ENCODE measurements around the gene CYB5B.

DNA sequence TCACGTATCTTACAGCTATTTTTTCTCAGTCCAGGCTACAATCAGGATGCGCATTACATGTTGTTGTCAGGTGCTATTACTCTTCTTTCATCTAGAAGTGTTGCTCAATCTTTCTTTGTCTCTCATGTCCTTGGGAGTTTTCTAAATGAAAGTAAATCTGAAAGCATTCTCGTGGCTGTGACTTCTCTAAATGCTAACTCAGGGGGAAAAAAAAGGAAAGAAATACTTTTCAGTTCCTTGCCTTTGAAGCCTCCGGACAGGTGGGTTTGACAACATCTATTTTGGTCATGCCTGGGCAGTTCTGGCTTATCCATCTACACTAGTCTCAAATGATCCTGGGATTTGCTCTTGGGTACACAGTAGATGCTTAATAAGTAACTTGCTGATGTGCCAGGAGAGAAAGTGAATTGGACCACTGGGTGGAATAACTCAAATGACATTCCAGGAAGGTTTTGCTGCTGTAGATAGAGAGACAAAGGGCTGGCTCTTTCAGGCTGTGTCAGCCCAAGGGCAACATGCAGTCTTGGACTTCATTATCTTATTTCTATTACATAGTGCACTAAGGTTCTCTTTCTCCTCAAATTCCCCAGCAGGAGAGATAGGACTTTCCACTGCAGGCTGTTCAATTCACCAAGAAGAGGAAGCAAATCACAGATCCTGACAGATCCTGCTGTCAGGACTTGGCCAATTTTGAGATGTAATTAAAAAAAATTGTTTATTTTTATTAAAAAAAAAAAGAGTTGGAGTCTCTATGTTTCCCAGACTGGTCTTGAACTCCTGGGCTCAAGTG is 77.7 kb downstream of the CYB5B start:
- TF ChIP-seq, protein P1, sequence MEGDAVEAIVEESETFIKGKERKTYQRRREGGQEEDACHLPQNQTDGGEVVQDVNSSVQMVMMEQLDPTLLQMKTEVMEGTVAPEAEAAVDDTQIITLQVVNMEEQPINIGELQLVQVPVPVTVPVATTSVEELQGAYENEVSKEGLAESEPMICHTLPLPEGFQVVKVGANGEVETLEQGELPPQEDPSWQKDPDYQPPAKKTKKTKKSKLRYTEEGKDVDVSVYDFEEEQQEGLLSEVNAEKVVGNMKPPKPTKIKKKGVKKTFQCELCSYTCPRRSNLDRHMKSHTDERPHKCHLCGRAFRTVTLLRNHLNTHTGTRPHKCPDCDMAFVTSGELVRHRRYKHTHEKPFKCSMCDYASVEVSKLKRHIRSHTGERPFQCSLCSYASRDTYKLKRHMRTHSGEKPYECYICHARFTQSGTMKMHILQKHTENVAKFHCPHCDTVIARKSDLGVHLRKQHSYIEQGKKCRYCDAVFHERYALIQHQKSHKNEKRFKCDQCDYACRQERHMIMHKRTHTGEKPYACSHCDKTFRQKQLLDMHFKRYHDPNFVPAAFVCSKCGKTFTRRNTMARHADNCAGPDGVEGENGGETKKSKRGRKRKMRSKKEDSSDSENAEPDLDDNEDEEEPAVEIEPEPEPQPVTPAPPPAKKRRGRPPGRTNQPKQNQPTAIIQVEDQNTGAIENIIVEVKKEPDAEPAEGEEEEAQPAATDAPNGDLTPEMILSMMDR (IDR thresholded peaks at IDR 0.05) = no peak
- TF ChIP-seq POLR2A (IDR thresholded peaks at IDR 0.05) = no peak

Data from thyroid gland (tissue), 4 donors.